PC-3 (cell line): ENCODE measurements around the gene PARP12.

Experiments used
- EZH2 ChIP-seq: fragments of 300-600 bp; sonication (generic); IDR thresholded peaks from one replicate; pipeline ENCODE4 v1.6.1; 2017; ENCODE audit warnings: antibody characterized with exemption, mild to moderate bottlenecking, low read length; ENCODE audit not compliant: unreplicated experiment
- TF ChIP-seq, protein P1 (sequence below): fragments of 300-600 bp; sonication (generic); conservative IDR thresholded peaks from 2 replicates; pipeline ENCODE4 v1.5.1; 2017; ENCODE audit warnings: antibody characterized with exemption, low read depth, mild to moderate bottlenecking, low read length

DNA sequence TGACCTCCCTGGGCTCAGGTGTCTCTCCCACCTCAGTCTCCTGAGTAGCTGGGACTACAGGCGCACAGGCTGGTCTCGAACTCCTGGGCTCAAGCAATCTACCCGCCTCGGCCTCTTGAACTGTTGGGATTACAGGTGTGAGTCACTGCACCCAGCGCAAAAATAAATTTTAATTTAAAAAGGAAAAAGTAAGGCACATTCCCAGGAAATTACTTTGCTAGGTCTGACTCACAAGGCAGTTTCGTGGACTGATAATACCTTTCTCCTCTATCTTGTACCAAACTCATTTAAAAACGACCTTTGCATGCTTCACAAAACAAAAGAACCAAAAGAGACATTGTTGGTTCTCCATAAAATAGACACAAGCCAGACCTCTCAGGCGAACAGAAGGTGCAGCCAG is 29.7 kb downstream of the PARP12 start:
- TF ChIP-seq, protein P1, sequence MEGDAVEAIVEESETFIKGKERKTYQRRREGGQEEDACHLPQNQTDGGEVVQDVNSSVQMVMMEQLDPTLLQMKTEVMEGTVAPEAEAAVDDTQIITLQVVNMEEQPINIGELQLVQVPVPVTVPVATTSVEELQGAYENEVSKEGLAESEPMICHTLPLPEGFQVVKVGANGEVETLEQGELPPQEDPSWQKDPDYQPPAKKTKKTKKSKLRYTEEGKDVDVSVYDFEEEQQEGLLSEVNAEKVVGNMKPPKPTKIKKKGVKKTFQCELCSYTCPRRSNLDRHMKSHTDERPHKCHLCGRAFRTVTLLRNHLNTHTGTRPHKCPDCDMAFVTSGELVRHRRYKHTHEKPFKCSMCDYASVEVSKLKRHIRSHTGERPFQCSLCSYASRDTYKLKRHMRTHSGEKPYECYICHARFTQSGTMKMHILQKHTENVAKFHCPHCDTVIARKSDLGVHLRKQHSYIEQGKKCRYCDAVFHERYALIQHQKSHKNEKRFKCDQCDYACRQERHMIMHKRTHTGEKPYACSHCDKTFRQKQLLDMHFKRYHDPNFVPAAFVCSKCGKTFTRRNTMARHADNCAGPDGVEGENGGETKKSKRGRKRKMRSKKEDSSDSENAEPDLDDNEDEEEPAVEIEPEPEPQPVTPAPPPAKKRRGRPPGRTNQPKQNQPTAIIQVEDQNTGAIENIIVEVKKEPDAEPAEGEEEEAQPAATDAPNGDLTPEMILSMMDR = no peak
- TF ChIP-seq EZH2 = no peak
